ENCODE results near the gene FAM53B.

Gene FAM53B

GRCh38 chr10:124647421-124648130 lies 96.6 kb downstream of the FAM53B start:
- no peak for DNase-seq (ENCODE audit: low spot score)

- no peak for DNase-seq (ENCODE audit: low spot score)
Measured at GRCh38 chr10:124646483-124647352, 97.5 kb downstream of the FAM53B start.

GRCh38 chr10:124645467-124646095 lies 98.6 kb downstream of the FAM53B start:
- DNase-seq (ENCODE audit: low spot score): no peak

GRCh38 chr10:124644771-124645415 lies 99.3 kb downstream of the FAM53B start:
- DNase-seq (ENCODE audit: low spot score): no peak

GRCh38 chr10:124644236-124644635 lies 99.9 kb downstream of the FAM53B start:
- no peak for DNase-seq (ENCODE audit: low spot score)

GRCh38 chr10:124643330-124644009 lies 100.7 kb downstream of the FAM53B start:
- DNase-seq (ENCODE audit: low spot score): no peak

- DNase-seq (ENCODE audit: low spot score): peak; percentile 66
Measured at GRCh38 chr10:124642088-124642710, 102.0 kb downstream of the FAM53B start.

- no peak for DNase-seq (ENCODE audit: low spot score)
Measured at GRCh38 chr10:124641282-124642087, 102.7 kb downstream of the FAM53B start.

- DNase-seq (ENCODE audit: low spot score): no peak
Measured at GRCh38 chr10:124640538-124641231, 103.5 kb downstream of the FAM53B start.

GRCh38 chr10:124640056-124640455 lies 104.1 kb downstream of the FAM53B start:
- no peak for DNase-seq (ENCODE audit: low spot score)

GRCh38 chr10:124639646-124640045 lies 104.5 kb downstream of the FAM53B start:
- no peak for DNase-seq (ENCODE audit: low spot score)

GRCh38 chr10:124639206-124639605 lies 105.0 kb downstream of the FAM53B start:
- no peak for DNase-seq (ENCODE audit: low spot score)

- DNase-seq (ENCODE audit: low spot score): no peak
Measured at GRCh38 chr10:124637746-124638145, 106.4 kb downstream of the FAM53B start.

- no peak for DNase-seq (ENCODE audit: low spot score)
Measured at GRCh38 chr10:124637091-124637700, 107.0 kb downstream of the FAM53B start.

GRCh38 chr10:124636271-124636995 lies 107.7 kb downstream of the FAM53B start:
- no peak for DNase-seq (ENCODE audit: low spot score)

- no peak for DNase-seq (ENCODE audit: low spot score)
Measured at GRCh38 chr10:124632566-124632965, 111.6 kb downstream of the FAM53B start.

- DNase-seq (ENCODE audit: low spot score): peak; percentile 88
Measured at GRCh38 chr10:124632064-124632531, 112.1 kb downstream of the FAM53B start.

- peak; percentile 93 for DNase-seq (ENCODE audit: low spot score)
Measured at GRCh38 chr10:124630551-124630950, 113.6 kb downstream of the FAM53B start.
